Endodermal cell (in vitro differentiated cells): ENCODE data around the gene IL12A. TPM values are rescaled to one million over a fixed set of nuclear protein-coding genes. Genes with fewer than 3 reads are reported as not detected.

Experiments used
- DNase-seq: peaks from one replicate; pipeline ENCODE4 v3.0.0-alpha.2; 2017
- H3K27ac ChIP-seq: 2 replicates; pipeline ENCODE4 v1.5.1; 2013; ENCODE audit warnings: mild to moderate bottlenecking, low read depth, low read length, moderate library complexity
- H3K27me3 ChIP-seq: 2 replicates; pipeline ENCODE4 v1.6.1; 2013; ENCODE audit warnings: mild to moderate bottlenecking, low read length, moderate library complexity; ENCODE audit not compliant: insufficient read depth, control insufficient read depth, poor library complexity, severe bottlenecking
- H3K36me3 ChIP-seq: 2 replicates; pipeline ENCODE4 v1.7.0; 2013; ENCODE audit warnings: mild to moderate bottlenecking, low read length, moderate library complexity; ENCODE audit not compliant: control insufficient read depth, insufficient read depth
- H3K4me1 ChIP-seq: one replicate; pipeline ENCODE4 v1.7.0; 2013; ENCODE audit warnings: low read length; ENCODE audit not compliant: control insufficient read depth, insufficient read depth
- H3K4me3 ChIP-seq: 2 replicates; pipeline ENCODE4 v1.5.1; 2013; ENCODE audit warnings: mild to moderate bottlenecking, low read length, moderate library complexity
- H3K9ac ChIP-seq: 2 replicates; pipeline ENCODE4 v1.6.1; 2013; ENCODE audit warnings: mild to moderate bottlenecking, low read length, moderate library complexity; ENCODE audit not compliant: poor library complexity, severe bottlenecking; ENCODE audit errors: extremely low read depth
- H3K9me3 ChIP-seq: 2 replicates; pipeline ENCODE4 v1.6.1; 2013; ENCODE audit warnings: mild to moderate bottlenecking, low read length, moderate library complexity; ENCODE audit not compliant: control insufficient read depth
- H3K27ac Mint-ChIP-seq: 2 replicates; pipeline ENCODE4 v1.8.0; 2020; ENCODE audit warnings: mixed read lengths
- H3K27me3 Mint-ChIP-seq: 2 replicates; pipeline ENCODE4 v1.8.0; 2021; ENCODE audit warnings: mild to moderate bottlenecking, mixed read lengths; ENCODE audit not compliant: insufficient read depth
- H3K36me3 Mint-ChIP-seq: 2 replicates; pipeline ENCODE4 v1.8.0; 2020; ENCODE audit warnings: low read depth, mixed read lengths
- H3K4me1 Mint-ChIP-seq: 2 replicates; pipeline ENCODE4 v1.8.0; 2020; ENCODE audit warnings: mixed read lengths
- H3K4me3 Mint-ChIP-seq: 2 replicates; pipeline ENCODE4 v1.8.0; 2020; ENCODE audit warnings: mild to moderate bottlenecking, moderate library complexity, mixed read lengths
- H3K9me3 Mint-ChIP-seq: 2 replicates; pipeline ENCODE4 v1.8.0; 2020; ENCODE audit warnings: mild to moderate bottlenecking, mixed read lengths
- WGBS, 2 experiments: methylation state at CpG; one replicate each; pipeline versions ENCODE4 v1.1.5 to v1.1.7; 2013; ENCODE audit warnings: missing lambda C conversion rate in 2 of 2, mixed read lengths in 1 of 2; ENCODE audit not compliant: insufficient coverage in 1 of 2, insufficient read length in 1 of 2; 5-methylcytosine and 5-hydroxymethylcytosine counted together
- total RNA-seq, 2 donors: library from RNA; stranded (reverse); fragmentation: NEBNext Ultra II Directional in 1 of 2; extraction: Animal tissue kit (Norgen Biotek cat#: 25700) in 1 of 2; gene quantifications; 2 replicates in 1 of 2; 3 replicates in 1 of 2; pipeline ENCODE4 v1.2.1, GENCODE V29; 2021
- TF ChIP-seq, protein P1 (sequence below): fragments of 200-600 bp; sonication (generic); conservative IDR thresholded peaks from 2 replicates; pipeline ENCODE4 v1.5.0; 2021; ENCODE audit warnings: antibody characterized with exemption, mild to moderate bottlenecking

IL12A gene
- total RNA-seq, 2 donors from 2014 or later: not detected

DNA sequence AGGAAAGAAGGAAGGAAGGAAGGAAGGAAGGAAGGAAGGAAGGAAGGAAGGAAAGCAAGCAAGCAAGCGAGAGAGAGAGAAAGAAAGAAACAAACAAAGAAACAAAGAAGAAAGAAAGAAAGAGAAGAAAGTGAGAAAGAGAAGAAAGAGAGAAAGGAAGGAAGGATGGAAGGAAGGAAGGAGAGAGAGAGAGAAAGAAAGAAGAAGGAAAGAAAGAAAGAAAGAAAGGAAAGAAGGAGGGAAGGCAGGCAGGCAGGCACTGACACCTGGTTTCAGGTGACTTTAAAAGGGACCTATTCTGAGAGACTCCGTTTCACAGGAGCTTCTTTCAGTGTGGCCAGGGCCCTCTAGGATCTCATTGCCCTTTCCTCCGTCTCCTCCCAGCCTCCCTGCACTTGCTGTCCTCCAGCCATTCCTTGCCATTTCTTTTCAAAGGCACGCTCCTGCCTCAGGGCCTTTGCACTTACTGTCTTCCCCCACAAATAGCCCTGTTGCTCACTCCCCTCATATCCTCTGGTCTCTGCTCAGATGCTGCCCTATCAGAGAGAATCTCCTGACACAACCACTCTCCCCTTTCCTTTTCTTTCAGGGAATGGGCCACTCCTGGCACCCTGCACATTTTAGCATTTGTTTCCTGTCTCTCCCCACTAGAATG, 31.5 kb downstream of the IL12A start:
- no peak overlapping the region for H3K4me3 ChIP-seq
- H3K36me3 ChIP-seq: no peaks in the 10 kb centered on the region
- 87 to 99% methylated on average over 4 of the region's 4 CpGs for WGBS, 2 experiments
- Mint-ChIP-seq H3K27ac (no peak overlapping the region), H3K4me1 (no peaks in the 10 kb centered on the region), H3K4me3 (no peak overlapping the region), H3K9me3 (no peaks in the 10 kb centered on the region), H3K36me3 (no peaks in the 10 kb centered on the region), H3K27me3 (no peaks in the 10 kb centered on the region)
- DNase-seq: no peak
- no peaks in the 10 kb centered on the region for H3K27me3 ChIP-seq
- no peak overlapping the region for H3K27ac ChIP-seq
- no peaks in the 10 kb centered on the region for H3K4me1 ChIP-seq
- TF ChIP-seq, protein P1, sequence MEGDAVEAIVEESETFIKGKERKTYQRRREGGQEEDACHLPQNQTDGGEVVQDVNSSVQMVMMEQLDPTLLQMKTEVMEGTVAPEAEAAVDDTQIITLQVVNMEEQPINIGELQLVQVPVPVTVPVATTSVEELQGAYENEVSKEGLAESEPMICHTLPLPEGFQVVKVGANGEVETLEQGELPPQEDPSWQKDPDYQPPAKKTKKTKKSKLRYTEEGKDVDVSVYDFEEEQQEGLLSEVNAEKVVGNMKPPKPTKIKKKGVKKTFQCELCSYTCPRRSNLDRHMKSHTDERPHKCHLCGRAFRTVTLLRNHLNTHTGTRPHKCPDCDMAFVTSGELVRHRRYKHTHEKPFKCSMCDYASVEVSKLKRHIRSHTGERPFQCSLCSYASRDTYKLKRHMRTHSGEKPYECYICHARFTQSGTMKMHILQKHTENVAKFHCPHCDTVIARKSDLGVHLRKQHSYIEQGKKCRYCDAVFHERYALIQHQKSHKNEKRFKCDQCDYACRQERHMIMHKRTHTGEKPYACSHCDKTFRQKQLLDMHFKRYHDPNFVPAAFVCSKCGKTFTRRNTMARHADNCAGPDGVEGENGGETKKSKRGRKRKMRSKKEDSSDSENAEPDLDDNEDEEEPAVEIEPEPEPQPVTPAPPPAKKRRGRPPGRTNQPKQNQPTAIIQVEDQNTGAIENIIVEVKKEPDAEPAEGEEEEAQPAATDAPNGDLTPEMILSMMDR: no peak
- no peaks in the 10 kb centered on the region for H3K9me3 ChIP-seq
- no peak overlapping the region for H3K9ac ChIP-seq

- Mint-ChIP-seq H3K36me3 (no peaks in the 10 kb centered on the region), H3K9me3 (no peaks in the 10 kb centered on the region), H3K4me3 (no peak overlapping the region), H3K27me3 (no peaks in the 10 kb centered on the region), H3K4me1 (no peaks in the 10 kb centered on the region), H3K27ac (no peak overlapping the region)
- H3K9ac ChIP-seq: no peak overlapping the region
- no peak overlapping the region for H3K4me3 ChIP-seq
- no peaks in the 10 kb centered on the region for H3K9me3 ChIP-seq
- no peaks in the 10 kb centered on the region for H3K27me3 ChIP-seq
- no peak overlapping the region for H3K27ac ChIP-seq
- 84 to 93% methylated on average over 3 to 9 of the region's 9 CpGs for WGBS, 2 experiments
- no peaks in the 10 kb centered on the region for H3K4me1 ChIP-seq
- no peaks in the 10 kb centered on the region for H3K36me3 ChIP-seq
- TF ChIP-seq, protein P1: no peak
- no peak for DNase-seq
Measured at GRCh38 chr3:160022068-160022467, 33.4 kb downstream of the IL12A start.

GRCh38 chr3:160023476-160023875, 34.8 kb downstream of the IL12A start:
- Mint-ChIP-seq H3K4me1 (peaks cover 5% of the 10 kb centered on the region), H3K4me3 (no peak overlapping the region), H3K36me3 (no peaks in the 10 kb centered on the region), H3K9me3 (no peaks in the 10 kb centered on the region), H3K27ac (no peak overlapping the region), H3K27me3 (no peaks in the 10 kb centered on the region)
- Histone ChIP-seq H3K4me1 (no peaks in the 10 kb centered on the region), H3K9me3 (no peaks in the 10 kb centered on the region), H3K36me3 (no peaks in the 10 kb centered on the region), H3K27me3 (no peaks in the 10 kb centered on the region), H3K27ac (no peak overlapping the region), H3K4me3 (no peak overlapping the region), H3K9ac (no peak overlapping the region)
- TF ChIP-seq, protein P1: no peak
- DNase-seq: no peak
- 89 to 100% methylated on average over 1 of the region's 1 CpG for WGBS, 2 experiments
